ENCODE data around the gene MRO.

MRO gene

DNA sequence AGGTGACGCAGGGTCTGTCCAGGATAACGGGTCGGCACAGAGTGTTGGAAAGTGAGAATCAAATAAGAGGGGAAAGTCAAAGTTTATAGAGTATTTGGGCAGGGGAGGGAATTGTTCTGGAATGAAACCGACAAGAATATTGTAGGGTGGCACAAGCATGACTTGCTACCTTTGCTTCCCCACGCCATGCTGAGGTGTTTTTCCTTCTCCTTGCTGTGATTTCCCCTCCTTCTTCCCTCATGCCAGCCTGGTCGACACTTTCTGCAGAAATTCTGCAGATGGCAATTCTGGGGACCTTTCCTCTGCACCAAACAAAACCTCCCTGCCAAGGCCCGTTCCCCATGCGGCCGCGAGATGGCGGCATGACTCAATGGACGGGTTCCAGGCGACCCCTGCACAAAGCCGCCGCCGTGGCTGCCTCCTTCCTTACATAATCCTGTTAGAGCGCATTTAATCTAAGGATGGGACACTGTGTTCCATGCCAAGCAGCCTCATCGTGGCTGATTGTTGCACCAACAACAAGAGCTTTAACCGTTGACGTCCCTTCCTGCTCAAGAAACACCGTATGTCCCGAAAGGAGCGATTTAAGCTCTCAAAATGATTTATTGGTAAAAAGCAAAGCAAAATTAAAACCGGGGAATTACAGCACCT, at the start of gene MRO:
Gene MRO (minus strand): TSS at position 289 of the 651 bp plus-strand sequence. CDS start 10,616 bp downstream, outside the sequence.
- ChIA-PET CTCF (interaction anchor here (0.6 to 4.3 kb wide), 26 partner anchors 11 to 510 kb away, joined by 3 to 56 read pairs (median 4); partner anchors contain the start of genes ME2, MEX3C and SMAD4), POLR2A (no interaction called here)
- peak; percentile 87 for DNase-seq (ENCODE audit: extremely low spot score)
- TF ChIP-seq, protein P1, sequence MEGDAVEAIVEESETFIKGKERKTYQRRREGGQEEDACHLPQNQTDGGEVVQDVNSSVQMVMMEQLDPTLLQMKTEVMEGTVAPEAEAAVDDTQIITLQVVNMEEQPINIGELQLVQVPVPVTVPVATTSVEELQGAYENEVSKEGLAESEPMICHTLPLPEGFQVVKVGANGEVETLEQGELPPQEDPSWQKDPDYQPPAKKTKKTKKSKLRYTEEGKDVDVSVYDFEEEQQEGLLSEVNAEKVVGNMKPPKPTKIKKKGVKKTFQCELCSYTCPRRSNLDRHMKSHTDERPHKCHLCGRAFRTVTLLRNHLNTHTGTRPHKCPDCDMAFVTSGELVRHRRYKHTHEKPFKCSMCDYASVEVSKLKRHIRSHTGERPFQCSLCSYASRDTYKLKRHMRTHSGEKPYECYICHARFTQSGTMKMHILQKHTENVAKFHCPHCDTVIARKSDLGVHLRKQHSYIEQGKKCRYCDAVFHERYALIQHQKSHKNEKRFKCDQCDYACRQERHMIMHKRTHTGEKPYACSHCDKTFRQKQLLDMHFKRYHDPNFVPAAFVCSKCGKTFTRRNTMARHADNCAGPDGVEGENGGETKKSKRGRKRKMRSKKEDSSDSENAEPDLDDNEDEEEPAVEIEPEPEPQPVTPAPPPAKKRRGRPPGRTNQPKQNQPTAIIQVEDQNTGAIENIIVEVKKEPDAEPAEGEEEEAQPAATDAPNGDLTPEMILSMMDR (IDR thresholded peaks at IDR 0.05; ENCODE audit: control extremely low read depth, extremely low read depth, low read depth, missing control alignments) = peak; percentile 96

DNA sequence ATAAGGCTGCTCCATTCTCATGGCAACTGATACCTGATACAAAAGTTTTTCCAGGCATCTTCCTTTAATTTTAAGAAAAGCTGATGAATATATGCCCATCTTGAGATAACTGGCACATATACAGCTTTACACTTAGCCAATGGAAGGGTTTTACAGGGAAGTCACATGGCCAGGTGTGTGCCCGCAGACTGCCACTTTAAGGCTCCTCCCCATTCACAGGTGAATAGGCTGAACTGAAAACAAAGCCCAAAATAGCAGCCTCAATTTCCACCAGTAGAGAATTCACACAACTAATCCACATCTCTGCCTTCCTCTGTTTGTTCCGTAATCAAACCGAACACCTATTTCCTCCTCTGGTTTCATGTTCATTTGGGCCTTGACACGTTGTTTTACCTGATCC, 49.3 kb upstream of the MRO start:
- POLR2A ChIA-PET = no interaction called here
- CTCF ChIA-PET = interaction anchor here (1.6 to 1.9 kb wide), 2 partner anchors 13 to 182 kb away, joined by 3 to 4 read pairs; no protein-coding TSS in a partner anchor
- no peak for DNase-seq (ENCODE audit: extremely low spot score)
- TF ChIP-seq, protein P1 (IDR thresholded peaks at IDR 0.05; ENCODE audit: control extremely low read depth, extremely low read depth, low read depth, missing control alignments) = no peak

DNA sequence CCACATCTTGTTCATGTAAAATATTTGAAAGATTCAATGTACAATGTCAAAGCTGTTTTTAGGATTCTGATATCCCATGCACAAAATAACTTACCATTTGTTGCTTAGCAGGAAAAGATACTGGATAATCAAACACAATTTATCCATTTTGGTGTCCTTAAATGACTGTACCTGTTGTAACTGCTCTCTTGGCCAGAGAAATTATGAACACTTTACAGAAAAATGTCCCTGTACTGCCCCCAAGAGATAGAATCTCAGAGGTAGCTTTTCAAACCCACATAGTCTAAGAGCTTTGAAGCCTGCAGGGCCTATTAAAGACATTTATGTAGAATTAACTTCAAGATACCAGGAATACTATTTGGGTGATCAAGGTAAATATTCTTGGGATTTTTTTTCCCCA, 46.9 kb upstream of the MRO start:
- DNase-seq (ENCODE audit: extremely low spot score) = peak; percentile 31
- POLR2A ChIA-PET = no interaction called here
- CTCF ChIA-PET = interaction anchor here (1.0 to 1.8 kb wide), 10 partner anchors 10 to 101 kb away, joined by 3 to 10 read pairs (median 4); partner anchors contain the start of gene ELAC1
- TF ChIP-seq, protein P1 (IDR thresholded peaks at IDR 0.05; ENCODE audit: control extremely low read depth, extremely low read depth, low read depth, missing control alignments) = peak; percentile 42

DNA sequence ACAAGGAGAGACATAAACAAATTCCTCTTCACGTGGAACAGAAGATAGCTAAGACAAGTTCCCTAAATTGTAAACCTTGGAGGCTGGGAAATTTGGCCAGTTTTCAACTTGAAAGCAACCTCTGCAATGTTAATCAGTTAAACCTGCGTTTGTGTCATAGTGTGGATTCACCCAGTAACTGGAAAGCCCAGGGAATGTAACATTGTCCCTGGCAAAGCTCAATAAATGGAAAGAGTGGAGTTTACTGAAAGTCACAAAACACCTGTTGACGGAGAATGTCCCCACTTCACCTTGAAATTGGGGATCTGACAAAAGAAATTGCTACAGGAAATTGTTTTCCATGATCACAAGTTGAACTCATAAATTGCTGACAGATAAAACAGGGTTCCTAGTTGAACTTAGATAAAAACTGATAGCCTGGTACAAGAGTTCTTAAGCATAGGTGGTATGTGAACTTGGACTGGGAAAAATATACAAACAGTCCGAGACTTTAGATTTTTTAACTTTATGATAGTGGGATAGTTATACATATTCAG, 44.1 kb upstream of the MRO start:
- ChIA-PET CTCF (interaction anchor here (0.7 to 3.7 kb wide), 3 partner anchors 35 to 45 kb away, joined by 3 to 18 read pairs (median 3); partner anchors contain the start of gene MRO), POLR2A (no interaction called here)
- no peak for DNase-seq (ENCODE audit: extremely low spot score)
- TF ChIP-seq, protein P1 (IDR thresholded peaks at IDR 0.05; ENCODE audit: control extremely low read depth, extremely low read depth, low read depth, missing control alignments) = no peak

DNA sequence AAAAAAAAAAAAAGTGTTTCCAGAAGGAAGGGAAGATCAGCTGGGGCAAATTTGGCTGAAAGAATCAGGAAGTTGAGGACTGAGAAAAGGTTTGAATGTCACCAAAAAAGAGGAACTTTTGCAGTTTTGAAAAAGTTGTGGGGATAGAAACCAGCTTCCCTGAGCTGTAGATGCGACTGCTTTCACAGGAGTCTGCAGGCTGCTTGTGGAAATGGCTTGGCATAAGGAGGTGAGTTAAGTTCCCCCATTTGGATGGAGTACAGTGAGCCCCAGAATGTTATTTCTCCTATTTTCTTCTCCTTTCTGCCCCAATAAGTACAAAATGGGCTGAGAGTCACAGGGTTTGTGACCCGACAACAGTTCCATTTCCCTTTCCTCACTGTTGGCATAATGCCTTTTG, 42.6 kb upstream of the MRO start:
- ChIA-PET POLR2A (no interaction called here), CTCF (interaction anchor here (0.6 to 3.7 kb wide), 2 partner anchors 14 to 41 kb away, joined by 3 to 18 read pairs; partner anchors contain the start of gene MRO)
- no peak for DNase-seq (ENCODE audit: extremely low spot score)
- TF ChIP-seq, protein P1 (IDR thresholded peaks at IDR 0.05; ENCODE audit: control extremely low read depth, extremely low read depth, low read depth, missing control alignments) = no peak

DNA sequence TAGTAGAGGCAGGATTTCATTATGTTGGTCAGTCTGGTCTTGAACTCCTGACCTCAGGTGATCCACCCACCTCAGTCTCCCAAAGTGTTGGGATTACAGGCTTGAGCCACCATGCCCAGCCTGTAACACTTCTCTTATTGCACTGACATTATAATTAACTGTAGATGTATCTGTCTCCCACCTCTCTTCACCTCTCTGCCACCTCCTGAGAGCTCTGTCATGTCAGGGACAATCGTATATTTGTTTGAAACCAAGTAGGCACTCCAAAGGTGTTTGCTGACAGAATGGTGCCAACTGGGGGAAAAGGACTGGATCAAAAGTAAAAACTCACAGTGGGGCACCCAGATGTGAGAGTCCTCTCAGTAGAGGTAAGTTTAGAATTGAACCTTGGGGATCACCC, 41.8 kb upstream of the MRO start:
- POLR2A ChIA-PET = no interaction called here
- CTCF ChIA-PET = interaction anchor here (1.0 to 3.7 kb wide), 3 partner anchors 14 to 41 kb away, joined by 5 to 18 read pairs (median 5); partner anchors contain the start of gene MRO
- no peak for DNase-seq (ENCODE audit: extremely low spot score)
- TF ChIP-seq, protein P1 (IDR thresholded peaks at IDR 0.05; ENCODE audit: control extremely low read depth, extremely low read depth, low read depth, missing control alignments) = no peak
